ENCODE measurements around the gene CHRM1. TPM values are rescaled to one million over a fixed set of nuclear protein-coding genes. Genes with fewer than 3 reads are reported as not detected.

CHRM1 gene
- total and polyA plus RNA-seq, 2 of the 13 experiments (the other 11 are each of a cell fraction or from before 2014, with no cell fraction given): not detected

GRCh38 chr11:62961017-62961570 is 39.9 kb upstream of the CHRM1 start:
- Histone ChIP-seq H3K4me3 (replicated peaks in 1 of 3; ENCODE audit: insufficient read depth in 1 of 3, low read depth in 2 of 3, low read length in 3 of 3) (no peak overlapping the region), H3K4me2 (ENCODE audit: low read depth, low read length) (no peak overlapping the region), H3K36me3 (replicated peaks in 1 of 2; ENCODE audit: control insufficient read depth in 1 of 2, insufficient read depth in 2 of 2, low read length in 2 of 2) (no peaks in the 10 kb centered on the region), H3K27ac (ENCODE audit: extremely low read length, insufficient read depth, low read length) (no peak overlapping the region), H4K20me1 (ENCODE audit: insufficient read depth, low read length) (no peaks in the 10 kb centered on the region), H3K4me1 (ENCODE audit: insufficient read depth, low read length) (no peaks in the 10 kb centered on the region), H3K9ac (ENCODE audit: insufficient read depth, low read depth, low read length) (no peak overlapping the region), H3K27me3 (ENCODE audit: control insufficient read depth in 1 of 2, insufficient read depth in 2 of 2, low read length in 2 of 2) (peaks cover 0 to 2% of the 10 kb centered on the region in 2 experiments; a peak in 2 of 5 replicates), H2AFZ (ENCODE audit: low read length) (no peak overlapping the region), H3K79me2 (ENCODE audit: insufficient read depth, low read length) (no peaks in the 10 kb centered on the region), H3K9me3 (ENCODE audit: low read length) (no peaks in the 10 kb centered on the region)
- intact Hi-C loops (cut with micrococcal nuclease; ENCODE audit: unreplicated experiment) (no loop called here), in situ Hi-C loops (cut with HindIII; ENCODE audit: extremely low pct_ligation_motif_present, low pct_unique_long_range_greater_than_20kb) (no loop called here)
- no TSS peak for BruUV-seq (replicated peaks)
- ChIA-PET CTCF (ENCODE audit: low intra/inter-chr PET ratio, low total read pairs) (no interaction called here), POLR2A (no interaction called here)
- FAIRE-seq (no peak), ATAC-seq (no peak), DNase-seq (ENCODE audit: low spot score) (no peak)
- WGBS (ENCODE audit: low lambda C conversion rate): 15% methylated on average over 4 of the region's 4 CpGs
- no peak for TF ChIP-seq XRCC5 (optimal IDR thresholded peaks at IDR 0.05; ENCODE audit: low read length)
- TF ChIP-seq HDAC2 (CRISPR knock-in tag; IDR thresholded peaks at IDR 0.05): no peak
- peak; percentile 75 for TF ChIP-seq MNT (IDR thresholded peaks at IDR 0.05)
- TF ChIP-seq ZNF512B (CRISPR knock-in tag; IDR thresholded peaks at IDR 0.05; ENCODE audit: borderline replicate concordance): no peak
- no peak for TF ChIP-seq KLF11 (CRISPR knock-in tag; IDR thresholded peaks at IDR 0.05)
- TF ChIP-seq, protein P1, sequence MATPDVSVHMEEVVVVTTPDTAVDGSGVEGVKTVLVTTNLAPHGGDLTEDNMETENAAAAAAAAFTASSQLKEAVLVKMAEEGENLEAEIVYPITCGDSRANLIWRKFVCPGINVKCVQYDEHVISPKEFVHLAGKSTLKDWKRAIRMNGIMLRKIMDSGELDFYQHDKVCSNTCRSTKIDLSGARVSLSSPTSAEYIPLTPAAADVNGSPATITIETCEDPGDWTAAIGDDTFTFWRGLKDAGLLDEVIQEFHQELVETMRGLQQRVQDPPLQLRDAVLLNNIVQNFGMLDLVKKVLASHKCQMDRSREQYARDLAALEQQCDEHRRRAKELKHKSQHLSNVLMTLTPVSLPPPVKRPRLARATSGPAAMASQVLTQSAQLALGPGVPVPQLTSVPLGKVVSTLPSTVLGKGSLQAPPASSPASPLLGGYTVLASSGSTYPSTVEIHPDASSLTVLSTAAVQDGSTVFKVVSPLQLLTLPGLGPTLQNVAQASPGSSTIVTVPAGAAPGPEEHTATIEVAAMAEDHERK (CRISPR knock-in tag; IDR thresholded peaks at IDR 0.05; ENCODE audit: low read depth): no peak

Measured in HepG2 (cell line).